HG03432 (cell line): ENCODE data around the gene TAS2R41.

Source experiments
- ATAC-seq: cut with Tn5 transposase; IDR thresholded peaks from one replicate; pipeline ENCODE4 v1.9.1; 2021; ENCODE audit warnings: mild to moderate bottlenecking, moderate library complexity; ENCODE audit not compliant: unreplicated experiment

TAS2R41 gene

DNA sequence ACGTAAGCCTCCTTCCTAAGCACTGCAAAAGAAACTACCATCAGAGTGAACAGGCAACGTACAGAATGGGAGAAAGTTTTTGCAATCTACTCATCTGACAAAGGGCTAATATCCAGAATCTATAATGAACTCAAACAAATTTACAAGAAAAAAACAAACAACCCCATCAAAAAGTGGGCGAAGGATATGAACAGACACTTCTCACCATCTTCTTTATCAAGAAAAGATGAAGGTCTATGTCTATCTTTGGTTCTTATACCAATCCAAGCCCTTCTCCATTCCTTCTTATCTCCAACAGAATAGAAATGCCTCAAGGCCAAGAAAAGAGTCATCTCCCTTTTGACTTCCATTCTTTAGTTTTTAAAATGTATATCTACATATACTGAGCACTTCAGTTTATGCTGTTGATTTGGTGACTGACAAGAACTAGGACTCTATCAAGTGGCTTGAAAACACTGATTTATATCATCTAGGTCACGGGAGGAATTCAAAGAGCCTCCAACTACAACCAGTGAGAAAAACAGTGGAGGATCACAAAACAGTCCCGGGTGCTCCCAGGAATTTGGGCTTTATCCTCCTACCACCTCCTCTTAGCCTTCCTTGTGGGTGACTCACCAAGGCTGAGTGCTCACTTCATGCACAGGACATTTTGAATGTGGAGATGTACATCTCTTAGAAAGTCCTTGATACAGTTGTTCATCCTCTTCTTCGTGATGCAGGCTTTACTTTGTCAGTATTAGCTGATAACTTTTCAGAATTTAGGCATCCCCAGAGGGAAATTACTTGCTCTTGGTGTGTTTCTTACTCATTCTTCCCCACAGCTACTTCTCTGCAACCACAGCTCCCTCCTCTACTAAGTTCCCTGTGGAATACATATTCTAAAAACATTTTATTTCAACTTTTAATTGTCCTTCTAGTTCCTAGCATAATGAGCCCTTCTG is 15.4 kb downstream of the TAS2R41 start:
- ATAC-seq: no peak

DNA sequence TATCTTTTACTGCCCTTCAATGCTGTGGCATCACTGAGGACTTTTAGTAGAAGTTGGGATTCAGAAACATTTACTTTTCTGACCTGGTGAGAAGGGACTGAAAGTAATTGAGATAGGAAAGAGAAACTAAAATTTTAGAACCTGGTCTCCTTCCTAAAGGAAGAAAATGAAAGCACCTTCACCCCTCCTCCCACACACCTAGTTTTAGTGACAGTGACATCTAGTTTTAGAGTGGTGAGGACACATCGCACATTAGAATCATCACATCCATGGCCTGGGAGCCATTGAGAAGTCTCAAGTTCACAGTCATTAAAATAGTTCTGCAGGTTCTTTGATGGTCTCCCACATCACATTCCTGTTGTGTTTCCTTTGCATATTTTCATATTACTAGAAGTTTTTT is 16.1 kb downstream of the TAS2R41 start:
- ATAC-seq: no peak

DNA sequence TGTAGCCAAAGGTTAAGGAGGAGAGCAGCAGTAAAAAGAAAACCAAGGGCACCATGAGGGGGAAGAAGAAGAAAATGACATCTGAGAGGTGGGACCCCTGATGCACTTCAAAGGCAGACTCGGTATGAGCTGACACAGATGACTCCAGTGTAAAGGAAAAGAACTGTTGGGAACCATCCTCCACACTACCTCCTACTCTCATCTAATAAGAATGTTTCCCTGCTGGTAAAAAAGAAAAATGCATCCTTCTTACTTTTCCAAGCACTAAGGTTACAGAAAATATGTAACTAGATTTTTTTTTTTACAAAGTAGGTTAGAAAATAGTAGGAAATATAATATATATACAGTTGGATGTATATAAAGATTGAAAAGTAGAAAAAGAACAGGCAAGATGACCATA is 16.9 kb downstream of the TAS2R41 start:
- ATAC-seq: no peak

DNA sequence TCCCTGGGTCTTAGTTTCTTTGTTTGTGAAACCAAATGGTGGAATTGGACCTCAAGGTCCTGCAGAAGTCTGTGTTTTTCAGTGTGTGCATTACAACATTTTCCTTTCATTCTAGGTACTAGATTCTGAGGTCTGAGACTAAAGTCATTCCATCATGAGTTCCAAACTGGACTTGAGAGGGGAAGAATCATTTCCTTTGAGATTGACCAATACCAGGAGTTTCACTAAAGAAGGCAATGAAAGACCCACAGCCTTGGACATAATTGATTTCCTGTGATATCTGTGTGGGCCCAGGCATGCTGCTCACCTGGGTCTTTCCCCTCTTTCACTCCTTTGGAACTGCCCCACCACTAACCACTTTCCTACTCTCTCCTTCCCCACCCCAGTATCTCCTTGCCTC is 18.2 kb downstream of the TAS2R41 start:
- ATAC-seq: no peak

DNA sequence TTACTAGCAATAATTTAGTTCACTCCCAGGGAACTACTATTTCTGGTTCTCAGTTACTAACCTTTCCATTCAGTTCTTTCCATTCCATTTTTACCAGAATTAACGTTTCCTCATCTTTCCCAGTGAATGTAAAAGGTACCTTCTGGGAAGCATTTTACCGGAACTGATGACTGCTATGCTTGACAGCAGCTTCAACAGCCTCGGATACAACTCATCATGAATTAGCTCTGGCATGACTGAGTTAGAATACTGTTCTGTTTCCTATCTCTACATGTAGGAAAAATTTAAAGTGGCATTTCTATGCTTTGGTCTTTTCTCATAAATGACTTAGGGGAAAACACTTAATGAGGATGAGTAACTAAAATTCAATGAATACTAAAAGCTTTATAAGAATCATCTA is 18.6 kb downstream of the TAS2R41 start:
- ATAC-seq: no peak

DNA sequence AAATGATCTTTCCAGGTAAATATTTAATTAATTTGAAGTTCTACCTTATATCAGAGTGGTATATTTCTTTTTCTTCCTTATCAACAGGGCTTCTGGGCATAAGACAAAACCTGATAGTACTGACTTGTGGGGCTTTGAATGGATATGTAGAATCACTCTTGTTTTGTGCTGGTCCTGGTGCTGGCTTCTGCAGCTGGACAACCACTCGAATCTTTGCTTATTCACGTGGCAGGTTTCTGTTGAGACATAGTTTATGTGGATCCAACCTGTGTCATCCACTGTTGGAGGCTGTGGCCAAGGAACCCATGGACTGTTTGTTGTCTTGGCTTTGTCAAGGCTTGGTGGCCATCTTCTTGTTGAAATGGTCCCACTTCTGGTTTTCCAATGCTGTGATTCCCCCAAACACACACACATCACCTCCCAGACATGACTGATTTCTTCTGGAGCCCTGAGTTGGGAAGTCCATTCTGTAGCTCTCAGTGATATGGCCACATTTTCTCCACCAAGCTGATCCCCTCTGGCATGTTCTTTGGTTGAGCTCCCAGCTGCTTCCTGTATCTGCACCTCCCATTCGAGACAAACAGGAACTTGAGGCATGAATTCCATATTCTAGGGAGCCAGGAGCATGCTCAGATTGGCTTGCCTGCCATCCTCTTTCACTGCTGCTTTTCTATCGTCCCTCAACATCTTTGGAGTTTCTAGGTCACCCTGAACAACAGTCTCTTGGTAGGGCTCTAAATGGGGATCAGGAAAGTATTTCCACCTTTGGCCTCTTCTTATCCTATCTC is 19.5 kb downstream of the TAS2R41 start:
- ATAC-seq: no peak

DNA sequence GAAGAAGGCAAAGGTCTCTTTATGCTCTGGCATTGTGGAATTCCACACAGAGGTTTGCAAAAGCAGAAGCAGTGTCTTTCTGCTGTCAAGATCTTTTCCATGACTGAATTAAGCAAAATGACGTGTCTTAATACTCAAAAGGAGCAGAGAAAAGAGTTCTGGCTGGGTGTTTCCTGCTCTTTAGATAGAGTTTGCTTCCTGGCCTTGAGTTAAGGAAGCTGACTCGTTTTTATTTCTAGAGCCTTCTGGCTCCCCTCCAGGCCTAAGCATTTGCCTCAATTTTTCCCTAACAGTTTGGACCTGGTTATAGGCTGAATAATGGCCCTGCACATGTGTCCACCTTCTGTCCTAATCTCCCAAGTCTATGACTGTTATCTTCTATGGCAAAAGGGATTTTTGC is 21.6 kb downstream of the TAS2R41 start:
- no peak for ATAC-seq

DNA sequence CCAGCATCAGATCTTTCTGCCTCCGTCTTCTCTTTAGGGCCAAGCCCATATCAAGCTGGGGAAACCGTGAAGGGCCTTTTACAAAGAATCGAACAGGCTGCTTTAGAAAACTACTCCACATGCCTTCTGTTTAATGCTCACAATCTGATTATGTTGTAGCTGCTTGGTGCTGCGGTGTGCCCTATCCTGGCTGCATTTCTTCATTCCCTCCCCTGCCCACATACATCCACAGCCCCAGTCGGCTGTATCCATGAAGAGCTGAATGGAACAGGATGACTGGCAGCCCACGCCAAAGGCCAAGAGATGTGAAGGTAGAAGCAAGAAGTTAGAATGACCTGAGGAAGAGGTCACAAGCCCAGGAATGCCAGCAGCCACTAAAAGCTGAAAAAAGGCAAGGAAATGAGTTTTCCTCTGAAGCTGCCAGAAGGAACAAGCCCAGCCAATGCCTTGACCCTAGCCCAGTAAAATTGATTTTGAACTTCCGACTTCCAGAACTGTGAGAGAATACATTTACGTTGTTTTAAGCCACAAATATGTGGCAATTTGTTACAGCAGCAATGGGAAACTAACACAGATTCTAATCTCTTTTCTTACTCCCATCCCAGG is 22.2 kb downstream of the TAS2R41 start:
- no peak for ATAC-seq

DNA sequence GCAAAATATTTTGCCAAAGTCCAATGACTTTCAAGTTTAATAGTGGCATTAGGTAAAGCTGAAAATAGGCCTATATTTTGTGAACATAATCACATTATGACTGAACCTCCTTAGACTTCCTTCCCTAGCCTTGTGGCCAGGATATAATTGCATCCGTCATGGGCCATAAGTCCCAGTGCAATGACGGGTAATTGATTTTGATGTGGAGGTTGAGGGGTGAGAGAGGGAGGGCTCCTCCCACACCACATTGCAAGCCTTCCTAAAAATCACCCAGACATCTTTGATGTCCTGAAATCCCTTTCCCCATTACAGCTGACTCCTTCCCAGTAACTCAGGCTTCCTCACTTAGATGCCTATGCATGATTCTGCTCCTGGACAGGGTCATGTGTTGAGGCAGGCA is 25.6 kb downstream of the TAS2R41 start:
- no peak for ATAC-seq

DNA sequence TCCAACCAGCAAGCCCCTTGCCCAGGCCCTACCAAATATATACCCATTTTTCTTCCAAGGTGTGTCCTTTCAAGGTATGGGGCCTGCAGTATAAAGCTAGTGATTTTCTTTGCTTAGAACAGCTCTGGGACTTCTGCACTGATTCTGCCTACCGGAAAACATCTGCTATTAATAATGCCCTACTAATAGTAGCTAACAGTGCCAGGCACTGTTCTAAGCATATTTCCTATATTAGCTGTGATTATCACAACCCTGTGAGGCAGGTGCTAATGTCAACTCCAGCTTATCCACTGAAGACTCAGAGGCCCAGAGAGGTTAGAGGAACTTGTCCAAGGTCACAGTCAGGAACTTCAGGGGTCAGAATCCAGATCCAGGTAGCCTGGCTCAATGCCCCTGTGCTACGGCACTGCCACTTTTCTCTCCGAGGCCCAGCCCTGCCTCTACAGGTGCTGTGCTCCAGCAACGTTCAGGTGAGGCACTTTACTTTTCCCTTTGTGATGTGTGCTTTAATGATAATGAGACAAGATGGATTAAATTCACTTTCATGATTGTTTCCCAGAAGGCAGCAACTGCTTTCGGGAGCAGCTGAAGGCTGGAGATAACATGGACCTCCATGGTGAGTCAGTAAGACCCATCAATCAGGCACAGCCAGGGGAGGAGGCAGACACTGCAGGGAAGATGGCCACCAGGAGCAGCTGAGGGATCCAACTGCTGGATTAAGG is 26.7 kb downstream of the TAS2R41 start:
- no peak for ATAC-seq

DNA sequence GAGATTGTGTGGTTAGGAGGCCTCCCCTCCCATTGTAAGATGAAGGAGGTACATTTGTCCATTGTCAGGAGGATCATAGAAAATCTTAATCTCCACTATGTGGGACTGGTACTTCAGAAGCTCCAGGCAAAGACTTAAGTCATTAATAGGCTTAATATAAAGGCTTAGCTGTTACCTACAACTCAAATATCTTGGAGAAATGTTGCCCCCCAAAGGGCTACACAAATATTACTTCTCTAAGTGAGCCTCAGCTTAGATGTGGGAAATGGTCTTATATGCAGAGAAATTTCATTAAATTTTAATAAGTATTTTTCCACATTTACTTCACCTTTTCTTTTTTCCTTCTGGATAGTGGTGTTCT is 27.2 kb downstream of the TAS2R41 start:
- ATAC-seq: no peak

DNA sequence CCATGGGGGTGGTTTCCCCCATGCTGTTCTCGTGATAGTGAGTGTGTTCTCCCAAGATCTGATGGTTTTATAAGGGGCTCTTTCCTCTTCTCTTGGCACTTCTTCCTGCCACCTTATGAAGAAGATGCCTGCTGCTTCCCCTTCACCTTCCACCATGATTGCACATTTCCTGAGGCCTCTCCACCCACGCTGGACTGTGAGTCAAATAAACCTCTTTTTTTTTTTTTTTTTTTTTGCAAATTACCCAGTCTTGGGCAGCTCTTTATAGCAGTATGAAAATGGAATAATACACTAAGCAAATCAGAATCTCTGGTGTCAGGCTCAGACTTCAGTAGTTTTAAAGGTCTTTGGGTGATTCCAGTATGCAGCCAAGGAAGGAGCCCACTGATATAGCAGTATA is 28.2 kb downstream of the TAS2R41 start:
- ATAC-seq: no peak

DNA sequence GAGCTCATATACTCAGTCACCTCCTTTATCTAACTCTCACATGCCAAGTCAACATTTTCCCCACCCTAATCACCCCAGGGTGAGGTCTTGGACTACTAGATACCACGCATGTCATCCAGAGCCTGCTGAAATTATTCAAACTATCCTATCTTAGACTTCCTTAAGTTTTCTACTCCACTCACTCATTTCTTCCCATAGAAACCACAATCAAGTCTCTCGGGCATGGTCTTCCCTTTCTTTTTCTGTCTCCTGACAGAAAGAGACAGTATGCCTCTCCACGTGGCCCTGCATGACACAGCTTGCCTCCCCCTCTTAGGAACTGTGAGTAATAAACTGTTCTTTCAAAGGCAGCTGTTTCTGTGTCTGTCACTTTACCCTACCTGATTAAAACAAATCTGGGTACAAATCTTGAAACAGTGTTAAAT is 29.4 kb downstream of the TAS2R41 start:
- no peak for ATAC-seq

DNA sequence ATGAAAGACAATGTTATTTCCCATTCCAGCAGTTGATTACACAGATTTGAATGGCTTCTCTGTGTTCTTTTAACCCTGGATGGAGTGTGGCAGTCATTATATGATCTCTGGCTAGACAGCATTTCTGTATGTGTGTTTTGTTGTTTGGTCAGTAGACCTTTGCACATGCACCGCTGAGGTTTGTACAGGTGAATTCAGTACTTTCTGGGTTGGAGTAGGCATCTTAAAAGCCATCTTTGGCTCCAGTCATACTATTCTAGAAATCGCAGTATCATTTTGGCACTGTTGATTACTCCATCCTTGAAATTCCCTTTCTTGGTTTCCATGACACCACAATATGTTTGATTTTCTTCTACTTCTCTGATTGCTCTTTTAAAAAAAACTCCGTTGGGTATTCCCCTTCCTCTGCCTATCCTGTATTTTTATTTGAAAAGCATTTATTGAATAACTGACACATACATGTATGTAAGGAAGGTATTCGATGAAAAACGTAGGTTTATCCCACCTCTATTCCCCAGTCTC is 29.9 kb downstream of the TAS2R41 start:
- no peak for ATAC-seq

DNA sequence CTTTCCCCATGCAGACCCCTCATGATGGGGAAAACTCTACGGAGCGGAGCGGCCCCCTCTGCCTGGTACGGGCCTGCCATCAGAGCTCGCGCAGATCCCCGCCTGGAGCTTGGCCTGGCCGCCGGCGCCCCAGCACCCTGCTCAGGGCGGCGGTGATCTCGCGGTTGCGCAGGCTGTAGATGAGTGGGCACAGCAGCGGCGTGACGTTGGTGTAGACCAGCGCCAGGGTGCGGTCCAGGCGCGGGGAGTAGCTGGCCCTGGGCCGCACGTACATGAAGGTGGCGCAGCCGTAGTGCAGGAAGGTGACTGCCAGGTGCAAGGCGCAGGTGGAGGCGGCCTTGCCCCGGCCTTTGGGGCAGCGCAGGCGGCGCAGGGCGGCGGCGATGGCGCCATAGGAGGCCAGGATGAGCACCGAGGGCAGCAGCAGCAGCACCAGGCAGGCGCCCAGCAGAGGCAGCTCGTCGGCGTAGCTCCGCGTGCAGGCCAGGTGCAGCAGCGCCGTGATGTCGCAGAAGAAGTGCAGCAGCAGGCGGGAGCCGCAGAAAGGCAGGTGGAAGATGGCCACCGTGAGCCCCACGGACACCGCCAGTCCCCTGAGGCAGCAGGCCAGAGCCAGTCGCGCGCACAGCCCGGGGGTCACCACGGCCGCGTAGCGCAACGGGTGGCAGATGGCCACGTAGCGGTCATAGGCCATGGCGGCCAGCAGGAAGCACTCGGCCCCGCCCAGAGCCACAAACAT is 33.4 kb downstream of the TAS2R41 start:
- no peak for ATAC-seq

DNA sequence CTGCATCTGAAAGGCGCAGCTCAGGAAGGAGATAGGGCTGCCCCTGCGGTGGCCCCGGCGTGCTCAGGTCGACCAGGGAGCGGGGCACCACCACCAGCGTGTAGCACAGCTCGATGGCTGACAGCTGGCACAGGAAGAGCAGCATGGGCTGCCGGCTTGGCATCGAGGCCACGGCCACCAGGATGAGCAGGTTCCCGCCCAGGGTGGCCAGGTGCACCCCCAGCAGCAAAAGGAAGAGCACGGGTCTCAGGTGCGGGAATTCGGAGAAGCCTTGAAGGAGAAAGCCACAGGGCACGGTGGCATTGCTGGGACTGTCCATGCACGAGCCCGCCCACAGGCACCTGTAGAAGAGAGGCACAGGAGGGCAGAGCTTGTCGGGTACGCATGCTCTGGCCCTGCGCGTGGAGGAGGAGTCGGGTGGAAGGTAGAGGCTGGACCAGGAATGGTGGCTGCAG is 33.9 kb downstream of the TAS2R41 start:
- no peak for ATAC-seq

DNA sequence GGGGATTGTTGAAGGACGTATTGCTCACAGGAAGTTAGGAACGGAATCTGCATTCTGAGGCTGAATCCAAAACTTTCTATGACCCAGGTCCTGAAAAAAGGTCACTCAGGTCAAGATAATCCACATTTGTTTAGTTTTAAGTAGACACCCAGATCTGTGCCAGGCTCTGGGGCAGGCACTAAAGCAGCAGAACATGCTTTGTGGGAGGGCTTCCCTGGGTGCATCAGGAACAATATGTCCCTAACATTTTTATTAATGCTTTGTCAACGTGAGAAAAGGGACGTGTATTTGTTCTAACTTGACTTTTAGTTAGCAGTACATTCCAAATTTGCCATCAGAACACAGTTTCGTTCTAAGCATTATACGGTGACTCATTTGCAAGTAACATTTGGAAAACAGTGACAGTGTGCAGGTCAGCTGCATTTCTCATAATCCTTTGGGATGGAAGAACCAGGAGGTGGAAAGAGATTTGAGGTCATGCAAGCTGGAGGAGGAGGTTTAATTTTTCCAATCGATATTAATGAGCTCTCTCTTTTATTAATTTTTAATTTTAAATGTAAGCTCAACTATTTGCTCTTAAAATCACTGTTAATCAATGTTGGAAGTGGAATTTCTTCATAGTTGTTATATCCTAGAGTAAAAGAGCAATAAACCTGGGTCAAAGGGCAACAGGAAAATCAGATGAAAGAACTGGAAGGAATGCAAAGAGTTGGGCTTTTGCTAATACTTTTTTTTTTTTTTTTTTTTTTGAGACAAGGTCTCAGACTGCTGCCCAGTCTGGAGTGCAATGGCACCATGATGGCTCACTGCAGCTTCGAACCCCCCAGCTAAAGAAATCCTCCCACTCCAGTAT is 35.0 kb downstream of the TAS2R41 start:
- no peak for ATAC-seq

DNA sequence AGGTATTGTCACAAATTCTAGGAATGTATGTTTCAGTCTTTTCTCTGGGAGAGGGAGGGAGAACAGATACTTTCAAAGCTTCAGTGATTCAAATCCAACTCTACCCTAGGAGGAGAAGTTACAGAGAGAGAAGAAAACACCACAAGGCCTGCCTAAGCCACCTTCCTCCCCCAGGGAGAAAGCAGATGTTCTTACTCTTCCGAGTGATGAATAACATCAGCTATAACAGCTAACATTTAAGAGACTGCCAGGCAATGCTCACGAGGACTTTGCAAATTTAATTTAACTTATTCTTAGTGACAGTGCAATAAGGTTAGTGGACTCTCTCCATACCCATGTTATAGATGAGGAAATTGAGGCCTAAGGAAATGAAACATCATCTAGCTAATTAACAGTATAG is 36.8 kb downstream of the TAS2R41 start:
- no peak for ATAC-seq
